ENCODE data around the gene POLR2J3.
"Not testable (repeated sequence)": the region's sequence is repeated elsewhere in the genome, so short reads cannot be mapped to it uniquely, and the experiment has no call there.

GRCh38 chr7:102611675-102612325 is 39.4 kb upstream of the POLR2J3 start:
- TF ChIP-seq CTCF, EP300, POLR2A (IDR thresholded peaks at IDR 0.05): not testable (repeated sequence)
